OCI-LY1 (cell line): ENCODE measurements around the gene ZC3H18.

Experiments
- EZH2 ChIP-seq: fragments of 200-600 bp; sonication (generic), shearing (Covaris generic); IDR thresholded peaks from 2 replicates; pipeline ENCODE4 v1.8.0; 2017; ENCODE audit warnings: borderline replicate concordance, mixed run types, mild to moderate bottlenecking, antibody characterized with exemption, low read length, moderate library complexity, mixed read lengths
- TF ChIP-seq, protein P1 (sequence below): fragments of 200-600 bp; sonication (generic), shearing (Covaris generic); IDR thresholded peaks from 2 replicates; pipeline ENCODE4 v1.5.1; 2017; ENCODE audit warnings: mild to moderate bottlenecking, antibody characterized with exemption, low read length, moderate library complexity, mixed read lengths

GRCh38 chr16:88553739-88554138 is 16.5 kb upstream of the ZC3H18 start:
- TF ChIP-seq, protein P1, sequence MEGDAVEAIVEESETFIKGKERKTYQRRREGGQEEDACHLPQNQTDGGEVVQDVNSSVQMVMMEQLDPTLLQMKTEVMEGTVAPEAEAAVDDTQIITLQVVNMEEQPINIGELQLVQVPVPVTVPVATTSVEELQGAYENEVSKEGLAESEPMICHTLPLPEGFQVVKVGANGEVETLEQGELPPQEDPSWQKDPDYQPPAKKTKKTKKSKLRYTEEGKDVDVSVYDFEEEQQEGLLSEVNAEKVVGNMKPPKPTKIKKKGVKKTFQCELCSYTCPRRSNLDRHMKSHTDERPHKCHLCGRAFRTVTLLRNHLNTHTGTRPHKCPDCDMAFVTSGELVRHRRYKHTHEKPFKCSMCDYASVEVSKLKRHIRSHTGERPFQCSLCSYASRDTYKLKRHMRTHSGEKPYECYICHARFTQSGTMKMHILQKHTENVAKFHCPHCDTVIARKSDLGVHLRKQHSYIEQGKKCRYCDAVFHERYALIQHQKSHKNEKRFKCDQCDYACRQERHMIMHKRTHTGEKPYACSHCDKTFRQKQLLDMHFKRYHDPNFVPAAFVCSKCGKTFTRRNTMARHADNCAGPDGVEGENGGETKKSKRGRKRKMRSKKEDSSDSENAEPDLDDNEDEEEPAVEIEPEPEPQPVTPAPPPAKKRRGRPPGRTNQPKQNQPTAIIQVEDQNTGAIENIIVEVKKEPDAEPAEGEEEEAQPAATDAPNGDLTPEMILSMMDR = no peak
- no peak for TF ChIP-seq EZH2
